ENCODE measurements around the gene PTCHD4. TPM values are rescaled to one million over a fixed set of nuclear protein-coding genes. Genes with fewer than 3 reads are reported as not detected.

Gene PTCHD4
- total and polyA plus RNA-seq, 11 donors = 0.01 to 2.0 (median 0.93) TPM

DNA sequence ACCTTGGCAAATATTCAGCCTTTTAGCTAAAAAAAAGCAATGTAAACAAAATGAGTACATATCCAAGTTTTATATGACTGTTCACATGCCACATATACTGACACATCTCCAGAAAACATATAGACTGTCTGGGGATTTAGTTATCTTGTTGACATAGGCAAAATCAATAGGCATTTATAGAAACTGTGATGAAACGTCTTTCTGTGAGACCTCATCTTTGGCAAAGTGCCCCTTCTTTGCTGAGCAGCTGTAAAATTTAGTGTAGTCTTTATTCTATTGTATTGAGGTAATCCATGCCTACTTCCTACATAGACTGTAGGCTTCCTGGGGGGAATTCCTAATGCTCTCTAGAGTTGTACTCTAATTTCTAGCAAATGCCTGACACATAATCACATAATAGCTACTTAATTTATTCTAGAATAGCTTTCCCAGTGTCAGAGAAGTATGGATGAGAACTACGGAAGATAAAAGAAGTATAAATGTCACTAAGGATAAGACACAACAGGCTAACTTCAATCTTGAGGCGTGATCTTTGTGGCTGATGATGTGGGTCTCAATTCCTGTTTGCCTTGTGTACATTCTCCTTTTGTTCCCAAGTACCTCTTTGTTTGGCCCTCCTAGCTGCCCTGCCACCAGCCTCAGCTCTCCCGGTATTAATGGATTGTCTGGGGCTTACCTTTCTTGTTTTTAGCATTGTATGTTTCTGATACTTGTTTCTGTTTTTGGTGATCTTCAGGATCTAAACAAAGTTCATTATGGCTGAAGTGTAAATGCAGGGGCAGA is 30.6 kb downstream of the PTCHD4 start:
- intact Hi-C loops (cut with DNase I) = loop anchor here in 3 of 10 donors (10.0 kb wide), 1 partner anchor 684 kb away; no protein-coding TSS in a partner anchor

DNA sequence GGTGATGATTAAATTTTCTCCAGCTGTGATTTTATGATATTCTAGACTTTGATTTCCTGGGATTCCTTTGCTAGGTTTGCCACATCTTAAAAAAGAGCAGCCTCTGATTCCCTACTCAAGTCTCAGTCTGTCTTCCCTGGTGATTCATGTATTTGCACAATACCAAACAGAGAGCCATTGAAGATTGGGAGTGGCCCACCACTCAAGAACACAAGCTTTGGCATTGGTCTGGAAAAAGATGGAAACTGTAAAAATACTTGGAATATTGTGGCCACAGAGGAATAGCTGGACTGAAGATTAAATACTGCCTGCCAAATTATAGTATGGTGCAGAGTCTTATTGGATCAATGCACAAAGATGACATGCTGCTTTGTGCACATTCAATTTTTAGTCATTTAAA is 32.9 kb downstream of the PTCHD4 start:
- ATAC-seq = no peak

More for the DNA sequence above, 30.6 kb downstream of the PTCHD4 start:
- ATAC-seq = no peak
- WGBS, 4 donors = 70 to 77% (median 72%) methylated on average over 4 of the region's 4 CpGs
- H3K9me3 ChIP-seq = peaks cover 0 to 21% (median 0%) of the 10 kb centered on the region in 12 donors
- no peak for DNase-seq
- no peak overlapping the region for H3K27ac ChIP-seq
- no peaks in the 10 kb centered on the region for H3K27me3 ChIP-seq
- no peak overlapping the region for H3K4me3 ChIP-seq
- H3K36me3 ChIP-seq = no peaks in the 10 kb centered on the region
- no peaks in the 10 kb centered on the region for H3K4me1 ChIP-seq
- TF ChIP-seq, protein P1, sequence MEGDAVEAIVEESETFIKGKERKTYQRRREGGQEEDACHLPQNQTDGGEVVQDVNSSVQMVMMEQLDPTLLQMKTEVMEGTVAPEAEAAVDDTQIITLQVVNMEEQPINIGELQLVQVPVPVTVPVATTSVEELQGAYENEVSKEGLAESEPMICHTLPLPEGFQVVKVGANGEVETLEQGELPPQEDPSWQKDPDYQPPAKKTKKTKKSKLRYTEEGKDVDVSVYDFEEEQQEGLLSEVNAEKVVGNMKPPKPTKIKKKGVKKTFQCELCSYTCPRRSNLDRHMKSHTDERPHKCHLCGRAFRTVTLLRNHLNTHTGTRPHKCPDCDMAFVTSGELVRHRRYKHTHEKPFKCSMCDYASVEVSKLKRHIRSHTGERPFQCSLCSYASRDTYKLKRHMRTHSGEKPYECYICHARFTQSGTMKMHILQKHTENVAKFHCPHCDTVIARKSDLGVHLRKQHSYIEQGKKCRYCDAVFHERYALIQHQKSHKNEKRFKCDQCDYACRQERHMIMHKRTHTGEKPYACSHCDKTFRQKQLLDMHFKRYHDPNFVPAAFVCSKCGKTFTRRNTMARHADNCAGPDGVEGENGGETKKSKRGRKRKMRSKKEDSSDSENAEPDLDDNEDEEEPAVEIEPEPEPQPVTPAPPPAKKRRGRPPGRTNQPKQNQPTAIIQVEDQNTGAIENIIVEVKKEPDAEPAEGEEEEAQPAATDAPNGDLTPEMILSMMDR (IDR thresholded peaks at IDR 0.05) = no peak
- TF ChIP-seq POLR2A (IDR thresholded peaks at IDR 0.05) = no peak

DNA sequence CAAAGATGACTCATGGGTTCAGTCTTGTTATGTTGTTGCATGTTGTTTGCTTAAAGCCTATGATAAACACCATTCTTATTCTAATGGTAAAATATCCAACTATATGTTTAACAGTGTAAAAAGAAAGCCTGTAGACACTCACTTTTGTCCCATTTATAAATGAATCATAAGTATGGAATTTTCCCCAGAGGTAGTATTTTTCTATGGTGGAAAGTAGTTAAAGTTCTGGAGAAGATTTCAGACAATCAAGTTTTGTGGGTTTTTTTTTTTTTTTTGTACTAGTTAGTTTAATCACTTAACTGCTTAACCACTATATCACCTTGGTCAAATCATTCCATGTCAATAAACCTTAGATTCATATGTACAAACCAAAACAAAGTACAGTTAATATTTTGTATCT is 35.8 kb downstream of the PTCHD4 start:
- no peak for DNase-seq
- Histone ChIP-seq H3K4me1 (peaks cover 0 to 6% (median 0%) of the 10 kb centered on the region in 12 donors), H3K9me3 (peaks cover 0 to 13% (median 0%) of the 10 kb centered on the region in 12 donors), H3K27me3 (peaks cover 0 to 8% (median 0%) of the 10 kb centered on the region in 9 donors), H3K36me3 (no peaks in the 10 kb centered on the region), H3K4me3 (no peak overlapping the region), H3K27ac (no peak overlapping the region)
- intact Hi-C loops (cut with DNase I) = no loop called here
- ATAC-seq = no peak
- TF ChIP-seq POLR2A (IDR thresholded peaks at IDR 0.05) = no peak
- TF ChIP-seq, protein P1 (IDR thresholded peaks at IDR 0.05) = no peak

More for the DNA sequence above, 32.9 kb downstream of the PTCHD4 start:
- no peak overlapping the region for H3K27ac ChIP-seq
- no peaks in the 10 kb centered on the region for H3K27me3 ChIP-seq
- intact Hi-C loops (cut with DNase I) = no loop called here
- no peak overlapping the region for H3K4me3 ChIP-seq
- TF ChIP-seq, protein P1 (IDR thresholded peaks at IDR 0.05) = no peak
- no peak for TF ChIP-seq POLR2A (IDR thresholded peaks at IDR 0.05)
- H3K9me3 ChIP-seq = peaks cover 0 to 13% (median 0%) of the 10 kb centered on the region in 12 donors
- no peaks in the 10 kb centered on the region for H3K36me3 ChIP-seq
- H3K4me1 ChIP-seq = peaks cover 0 to 6% (median 0%) of the 10 kb centered on the region in 12 donors
- no peak for DNase-seq

DNA sequence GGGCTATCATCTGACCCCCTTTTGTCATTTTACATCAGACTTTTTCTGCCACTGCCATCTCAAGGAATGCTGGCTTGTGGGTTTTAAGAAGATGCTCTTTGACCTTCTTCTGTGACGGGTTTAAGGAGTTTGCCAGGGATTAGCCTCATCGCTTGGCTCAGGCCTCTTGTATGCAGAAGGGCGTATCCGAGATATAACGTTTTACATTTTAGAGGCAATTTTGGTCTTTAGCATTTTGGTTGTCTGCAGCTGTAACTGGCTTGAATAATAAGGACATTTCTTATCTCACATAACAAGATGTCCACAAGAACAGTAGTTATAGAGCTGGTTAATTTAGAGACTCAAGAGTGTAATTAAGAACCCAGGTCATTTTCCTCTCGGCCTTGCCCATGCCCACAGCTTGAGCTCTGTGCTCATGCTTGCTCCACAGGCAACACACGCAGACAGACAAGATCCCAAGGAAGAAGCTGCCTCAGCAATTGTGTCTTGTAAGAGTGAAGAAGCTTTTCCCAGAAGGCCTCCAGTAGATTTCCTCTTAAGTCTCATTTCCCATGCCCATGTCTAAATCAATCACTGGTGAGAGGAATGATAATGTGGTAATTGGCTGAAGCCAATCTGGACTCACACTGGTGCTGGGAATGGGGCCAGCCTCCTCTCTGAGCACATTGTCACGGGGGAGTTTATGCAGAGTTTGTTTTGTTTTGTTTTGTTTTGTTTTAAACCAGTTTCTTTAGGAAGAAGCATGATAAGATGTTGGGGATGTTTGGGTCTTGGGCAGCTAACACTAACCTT is 36.8 kb downstream of the PTCHD4 start:
- ATAC-seq (no peak), DNase-seq (no peak)
- H3K4me1 ChIP-seq = peaks cover 0 to 6% (median 0%) of the 10 kb centered on the region in 12 donors
- H3K27ac ChIP-seq = no peak overlapping the region
- no peaks in the 10 kb centered on the region for H3K36me3 ChIP-seq
- no peak for TF ChIP-seq POLR2A (IDR thresholded peaks at IDR 0.05)
- TF ChIP-seq, protein P1 (IDR thresholded peaks at IDR 0.05) = no peak
- peaks cover 0 to 14% (median 5%) of the 10 kb centered on the region in 9 donors for H3K27me3 ChIP-seq
- peaks cover 0 to 13% (median 0%) of the 10 kb centered on the region in 12 donors for H3K9me3 ChIP-seq
- no peak overlapping the region for H3K4me3 ChIP-seq
- intact Hi-C loops (cut with DNase I) = no loop called here
- 76 to 83% (median 81%) methylated on average over 8 of the region's 8 CpGs for WGBS, 4 donors

Data from heart left ventricle (tissue), 16 donors.